Gastrocnemius medialis (tissue), 4 donors: Measurements from ENCODE around the gene RILP. TPM values are rescaled to one million over a fixed set of nuclear protein-coding genes. Genes with fewer than 3 reads are reported as not detected.
A peak's percentile ranks its signal among the peaks of the same experiment; 100 is the strongest.

Experiments
- ATAC-seq, 2 donors: fragments of 150-250 bp; one replicate each; pipeline ENCODE4 v1.9.1; 2016
- DNase-seq, 2 donors: peaks; one replicate each; pipeline ENCODE4 v3.0.0-alpha.2; 2019
- H3K27ac ChIP-seq, 4 donors: fragments of 200-600 bp; sonication (generic); 1 replicate in 1 of 4; 2 replicates in 3 of 4; pipeline ENCODE4 v1.5.1; 2016 to 2018; ENCODE audit warnings: mild to moderate bottlenecking in 2 of 4, moderate library complexity in 1 of 4
- H3K27me3 ChIP-seq, 3 donors: fragments of 200-600 bp; sonication (generic) in 2 of 3; 1 replicate in 1 of 3; 2 replicates in 2 of 3; pipeline versions ENCODE4 v1.5.1 to v1.6.0; 2016 to 2019; ENCODE audit warnings: mild to moderate bottlenecking in 1 of 3, moderate library complexity in 1 of 3
- H3K36me3 ChIP-seq, 2 donors: fragments of 200-600 bp; sonication (generic) in 1 of 2; one replicate each; pipeline ENCODE4 v1.5.1; 2017 to 2018
- H3K4me1 ChIP-seq, 2 donors: fragments of 200-600 bp; sonication (generic) in 1 of 2; one replicate each; pipeline ENCODE4 v1.5.1; 2016 to 2017; ENCODE audit warnings: mild to moderate bottlenecking in 2 of 2
- H3K4me3 ChIP-seq, 4 donors: fragments of 200-600 bp; sonication (generic) in 3 of 4; 1 replicate in 1 of 4; 2 replicates in 3 of 4; pipeline ENCODE4 v1.5.1; 2016 to 2019; ENCODE audit warnings: mild to moderate bottlenecking in 2 of 4
- H3K9me3 ChIP-seq, 3 donors: fragments of 200-600 bp; sonication (generic) in 2 of 3; 1 replicate in 1 of 3; 2 replicates in 2 of 3; pipeline ENCODE4 v1.5.1; 2016 to 2019
- POLR2A ChIP-seq, 2 donors: fragments of 450-650 bp; IDR thresholded peaks; one replicate each; pipeline ENCODE4 v1.6.1; 2017; ENCODE audit warnings: antibody characterized with exemption in 2 of 2, mild to moderate bottlenecking in 2 of 2, moderate library complexity in 2 of 2
- in situ Hi-C, 4 donors: fragments of 200-750 bp; cut with MboI; loops; one replicate each; pipeline versions ENCODE4 v1.15.0 to v1.8.0; 2017; ENCODE audit warnings: low sequenced_read_pairs in 4 of 4
- intact Hi-C: fragments of 100-400 bp; cut with DNase I; formaldehyde crosslinking; loops from one replicate; pipeline ENCODE4 v1.15.1; 2023; ENCODE audit warnings: low total_unique reads
- total RNA-seq, 4 donors: library from RNA; depleted of rRNA; stranded (reverse); fragments of >200 nt; gene quantifications; one replicate each; pipeline versions ENCODE4 v1.1.0 to v1.2.3, GENCODE V29; 2016
- TF ChIP-seq, protein P1 (sequence below), 5 experiments: fragments of 450-650 bp in 3 of 5; fragments of 200-600 bp in 2 of 5; sonication (generic) in 2 of 5; IDR thresholded peaks in 4 of 5; conservative IDR thresholded peaks in 1 of 5; 1 replicate in 4 of 5; 2 replicates in 1 of 5; pipeline ENCODE4 v1.5.1; 2016 to 2019; ENCODE audit warnings: antibody characterized with exemption in 5 of 5, mild to moderate bottlenecking in 3 of 5, moderate library complexity in 3 of 5

Gene RILP
- total RNA-seq, 4 donors from 2014 or later = 45.5 to 94.7 (median 58.9) TPM

DNA sequence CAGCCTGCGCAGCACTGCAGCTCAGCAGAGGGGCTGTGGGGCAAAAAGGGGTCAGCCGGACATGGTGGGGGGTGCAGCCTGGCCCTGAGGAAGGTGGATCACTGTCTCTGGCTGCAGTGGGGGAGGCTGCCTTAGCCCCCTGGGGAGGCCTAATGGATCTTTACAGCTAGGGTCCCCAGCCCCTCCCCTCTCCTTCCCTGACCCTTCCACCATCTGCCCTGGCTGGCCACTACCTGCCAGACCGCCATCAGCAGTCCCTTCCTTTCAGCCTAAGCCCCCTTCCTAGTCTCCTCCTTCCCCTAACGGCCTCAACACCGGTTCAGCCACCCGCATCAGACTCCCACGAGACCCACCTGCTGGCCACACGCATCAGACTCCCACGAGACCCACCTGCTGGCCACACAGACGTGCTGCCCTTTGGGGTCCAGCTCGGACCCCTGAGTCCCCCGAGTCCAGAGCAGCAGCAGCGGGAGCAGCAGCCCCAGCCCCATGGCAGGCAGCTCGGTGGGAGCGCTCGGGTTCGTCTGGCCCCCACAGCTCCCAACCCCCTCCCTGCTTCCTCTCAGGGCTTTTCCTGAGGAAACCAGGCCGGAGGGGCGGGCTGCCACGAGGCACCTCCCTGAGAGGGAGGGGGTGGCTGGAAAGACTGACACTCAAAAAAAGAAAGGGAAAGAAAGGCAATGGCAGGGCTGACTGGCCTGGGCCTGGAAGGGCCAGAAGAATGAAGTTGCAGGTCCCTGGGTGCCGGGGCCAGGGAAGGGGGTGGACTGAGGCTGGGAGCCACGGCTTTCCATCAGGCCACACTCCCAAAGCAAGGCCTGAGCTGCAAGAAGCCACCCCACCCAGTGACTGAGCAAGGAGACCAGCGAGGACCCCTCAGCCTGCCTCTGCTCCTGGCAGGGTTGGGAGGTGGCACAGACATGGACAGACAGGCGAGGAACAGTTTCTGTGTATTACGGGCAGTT, 4.2 kb downstream of the RILP start, which contains the start of gene SCARF1:
Gene SCARF1, minus strand, starts transcription at position 526 of the 965 bp plus-strand sequence. Its CDS starts 35 bp downstream, at position 491.
- intact Hi-C loops (loop anchor here (5.0 to 10.0 kb wide), 3 partner anchors 142 to 378 kb away; partner anchors contain the start of gene CRK), in situ Hi-C loops (loop anchor here in 2 of 4 donors (25.0 kb wide), 1 partner anchor 383 kb away; the partner anchor contains the start of gene BHLHA9 (in 2 of the 2))
- TF ChIP-seq POLR2A (IDR thresholded peaks at IDR 0.05) = peak; percentile 20 to 33
- TF ChIP-seq, protein P1, sequence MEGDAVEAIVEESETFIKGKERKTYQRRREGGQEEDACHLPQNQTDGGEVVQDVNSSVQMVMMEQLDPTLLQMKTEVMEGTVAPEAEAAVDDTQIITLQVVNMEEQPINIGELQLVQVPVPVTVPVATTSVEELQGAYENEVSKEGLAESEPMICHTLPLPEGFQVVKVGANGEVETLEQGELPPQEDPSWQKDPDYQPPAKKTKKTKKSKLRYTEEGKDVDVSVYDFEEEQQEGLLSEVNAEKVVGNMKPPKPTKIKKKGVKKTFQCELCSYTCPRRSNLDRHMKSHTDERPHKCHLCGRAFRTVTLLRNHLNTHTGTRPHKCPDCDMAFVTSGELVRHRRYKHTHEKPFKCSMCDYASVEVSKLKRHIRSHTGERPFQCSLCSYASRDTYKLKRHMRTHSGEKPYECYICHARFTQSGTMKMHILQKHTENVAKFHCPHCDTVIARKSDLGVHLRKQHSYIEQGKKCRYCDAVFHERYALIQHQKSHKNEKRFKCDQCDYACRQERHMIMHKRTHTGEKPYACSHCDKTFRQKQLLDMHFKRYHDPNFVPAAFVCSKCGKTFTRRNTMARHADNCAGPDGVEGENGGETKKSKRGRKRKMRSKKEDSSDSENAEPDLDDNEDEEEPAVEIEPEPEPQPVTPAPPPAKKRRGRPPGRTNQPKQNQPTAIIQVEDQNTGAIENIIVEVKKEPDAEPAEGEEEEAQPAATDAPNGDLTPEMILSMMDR (IDR thresholded peaks at IDR 0.05 in 4 of 5, conservative IDR thresholded peaks at IDR 0.05 in 1 of 5) = no peak
- H3K36me3 ChIP-seq = peaks cover 0 to 3% of the 10 kb centered on the region in 2 donors
- ATAC-seq = no peak
- no peaks in the 10 kb centered on the region for H3K9me3 ChIP-seq
- peak in 1 of 2 donors; percentile 37 for DNase-seq
- peak within 1 kb of the TSS; percentile 48 to 88 (median 78) for H3K27ac ChIP-seq
- peak within 1 kb of the TSS; percentile 40 to 61 (median 52) for H3K4me3 ChIP-seq
- H3K27me3 ChIP-seq = no peaks in the 10 kb centered on the region
- peaks cover 35 to 40% of the 10 kb centered on the region in 2 donors for H3K4me1 ChIP-seq

DNA sequence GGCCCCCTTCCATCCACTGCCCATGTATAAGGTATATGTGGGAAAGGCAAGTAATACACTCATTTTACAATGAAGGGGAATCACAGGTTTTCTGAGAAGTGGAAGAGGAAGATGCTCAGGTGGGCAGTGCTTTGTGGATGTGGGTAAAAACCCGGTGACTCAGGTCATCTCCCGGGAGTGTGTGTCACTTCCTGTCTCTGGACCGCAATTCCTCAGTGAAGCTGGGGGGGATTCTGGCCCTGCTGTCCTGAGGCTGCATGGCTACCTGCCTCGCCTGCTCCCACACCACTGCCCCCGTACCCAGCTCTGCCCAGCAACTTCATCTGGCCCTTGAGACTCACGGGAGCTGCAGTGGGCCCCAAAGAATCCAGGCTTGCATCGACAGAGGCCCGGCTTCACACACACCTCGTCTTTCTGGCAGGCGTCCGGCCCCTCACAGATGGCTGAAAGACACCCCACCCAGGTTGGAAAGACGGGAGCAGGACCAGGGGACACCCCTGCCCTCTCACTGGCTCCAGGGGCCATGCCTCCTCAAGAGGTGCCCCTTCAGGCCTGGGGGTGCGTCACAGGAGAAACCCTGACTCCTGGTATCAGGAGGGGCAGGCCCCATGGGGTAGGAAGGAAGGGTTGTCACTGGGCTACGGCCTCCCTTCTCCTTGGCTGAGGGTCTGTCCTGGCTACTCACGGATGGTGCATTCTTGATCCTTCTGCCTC, 5.0 kb downstream of the RILP start:
- peak overlapping the region; percentile 46 to 88 (median 78) for H3K27ac ChIP-seq
- no peaks in the 10 kb centered on the region for H3K9me3 ChIP-seq
- DNase-seq = no peak
- intact Hi-C loops = loop anchor here (5.0 to 10.0 kb wide), 3 partner anchors 143 to 377 kb away; partner anchors contain the start of gene CRK
- H3K36me3 ChIP-seq = no peaks in the 10 kb centered on the region
- TF ChIP-seq, protein P1 (IDR thresholded peaks at IDR 0.05 in 4 of 5, conservative IDR thresholded peaks at IDR 0.05 in 1 of 5) = no peak
- no peak for TF ChIP-seq POLR2A (IDR thresholded peaks at IDR 0.05)
- peak overlapping the region; percentile 40 to 61 (median 52) for H3K4me3 ChIP-seq
- no peak for ATAC-seq
- in situ Hi-C loops = loop anchor here in 2 of 4 donors (25.0 kb wide), 1 partner anchor 382 kb away; the partner anchor contains the start of gene BHLHA9 (in 2 of the 2)
- H3K27me3 ChIP-seq = no peaks in the 10 kb centered on the region
- H3K4me1 ChIP-seq = peaks cover 31 to 37% of the 10 kb centered on the region in 2 donors

DNA sequence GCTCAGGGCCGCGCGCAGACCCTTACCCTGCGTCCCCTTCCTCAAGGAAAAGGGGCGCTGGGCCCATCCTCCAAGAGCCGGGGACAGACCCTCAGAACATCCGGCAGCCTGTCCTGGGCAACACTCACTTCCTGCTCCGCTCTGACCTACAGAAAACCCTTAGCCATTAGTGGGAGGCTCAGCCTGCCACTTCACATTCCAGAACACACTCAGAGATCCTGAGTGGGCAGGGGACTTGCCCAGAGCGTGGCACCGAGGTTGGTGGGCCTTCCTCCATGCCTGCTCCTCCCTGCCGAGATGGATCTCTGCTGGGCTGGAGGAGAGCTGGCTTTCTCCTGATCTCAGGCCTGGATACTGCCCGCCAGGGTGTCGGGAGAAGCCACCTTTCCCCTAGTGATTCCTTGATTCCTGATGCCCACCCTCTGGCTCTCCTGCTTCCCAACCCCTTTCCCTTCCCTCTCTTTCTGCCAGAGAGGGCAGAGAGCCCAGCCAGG, 5.6 kb downstream of the RILP start:
- ATAC-seq (no peak), DNase-seq (no peak)
- TF ChIP-seq POLR2A (IDR thresholded peaks at IDR 0.05) = no peak
- TF ChIP-seq, protein P1 (IDR thresholded peaks at IDR 0.05 in 4 of 5, conservative IDR thresholded peaks at IDR 0.05 in 1 of 5) = no peak
- Histone ChIP-seq H3K27ac (peak overlapping the region; percentile 16 to 88 (median 78)), H3K36me3 (no peaks in the 10 kb centered on the region), H3K4me1 (peaks cover 31 to 37% of the 10 kb centered on the region in 2 donors), H3K27me3 (no peaks in the 10 kb centered on the region), H3K9me3 (no peaks in the 10 kb centered on the region), H3K4me3 (peak overlapping the region; percentile 40 to 55 (median 45))
- intact Hi-C loops = loop anchor here (10.0 kb wide), 1 partner anchor 189 kb away; the partner anchor contains the start of gene CRK
- in situ Hi-C loops = loop anchor here in 2 of 4 donors (25.0 kb wide), 1 partner anchor 382 kb away; the partner anchor contains the start of gene BHLHA9 (in 2 of the 2)
